ENCODE measurements around the gene PSMD1.
A peak's percentile ranks its signal among the peaks of the same experiment; 100 is the strongest.
"Not testable (repeated sequence)": the region's sequence is repeated elsewhere in the genome, so short reads cannot be mapped to it uniquely, and the experiment has no call there.

Gene PSMD1

GRCh38 chr2:231187736-231188505 is 131.3 kb downstream of the PSMD1 start:
- DNase-seq (ENCODE audit: low read depth): no peak

GRCh38 chr2:231188506-231189170 is 132.0 kb downstream of the PSMD1 start:
- DNase-seq (ENCODE audit: low read depth): no peak

- no peak for DNase-seq (ENCODE audit: low read depth)
Observed at GRCh38 chr2:231189171-231189530, 132.5 kb downstream of the PSMD1 start.

GRCh38 chr2:231189571-231190495 is 133.2 kb downstream of the PSMD1 start:
- no peak for DNase-seq (ENCODE audit: low read depth)

GRCh38 chr2:231190531-231191197 is 134.0 kb downstream of the PSMD1 start:
- no peak for DNase-seq (ENCODE audit: low read depth)

- no peak for DNase-seq (ENCODE audit: low read depth)
Observed at GRCh38 chr2:231191896-231192872, 135.5 kb downstream of the PSMD1 start.

GRCh38 chr2:231193216-231193615 is 136.5 kb downstream of the PSMD1 start:
- no peak for DNase-seq (ENCODE audit: low read depth)

GRCh38 chr2:231196592-231196991 is 139.9 kb downstream of the PSMD1 start:
- no peak for DNase-seq (ENCODE audit: low read depth)

- not testable (repeated sequence) for DNase-seq (ENCODE audit: low read depth)
Observed at GRCh38 chr2:231197196-231197595, 140.5 kb downstream of the PSMD1 start.

- no peak for DNase-seq (ENCODE audit: low read depth)
Observed at GRCh38 chr2:231197706-231198290, 141.1 kb downstream of the PSMD1 start.

- DNase-seq (ENCODE audit: low read depth): peak; percentile 66
Observed at GRCh38 chr2:231198291-231199173, 141.9 kb downstream of the PSMD1 start, which contains the start of gene ARMC9. Gene ARMC9, plus strand, starts transcription at chr2:231198631. Its CDS starts 7,608 bp downstream, at chr2:231206239.

- no peak for DNase-seq (ENCODE audit: low read depth)
Observed at GRCh38 chr2:231199219-231199618, 142.6 kb downstream of the PSMD1 start.

- no peak for DNase-seq (ENCODE audit: low read depth)
Observed at GRCh38 chr2:231200805-231201474, 144.3 kb downstream of the PSMD1 start.

- DNase-seq (ENCODE audit: low read depth): no peak
Observed at GRCh38 chr2:231201475-231201814, 144.8 kb downstream of the PSMD1 start.

- no peak for DNase-seq (ENCODE audit: low read depth)
Observed at GRCh38 chr2:231203087-231203486, 146.4 kb downstream of the PSMD1 start.

- no peak for DNase-seq (ENCODE audit: low read depth)
Observed at GRCh38 chr2:231204146-231204545, 147.5 kb downstream of the PSMD1 start.

- no peak for DNase-seq (ENCODE audit: low read depth)
Observed at GRCh38 chr2:231204581-231204980, 147.9 kb downstream of the PSMD1 start.

GRCh38 chr2:231207734-231208133 is 151.1 kb downstream of the PSMD1 start:
- no peak for DNase-seq (ENCODE audit: low read depth)

GRCh38 chr2:231210782-231211181 is 154.1 kb downstream of the PSMD1 start:
- DNase-seq (ENCODE audit: low read depth): no peak

Data from activated T-cell treated with anti-CD3 and anti-CD28 coated beads for 24 hours (primary cell).